ENCODE data around the gene SLC39A11.
"Not testable (repeated sequence)": the region's sequence is repeated elsewhere in the genome, so short reads cannot be mapped to it uniquely, and the experiment has no call there.

The SLC39A11 gene

DNA sequence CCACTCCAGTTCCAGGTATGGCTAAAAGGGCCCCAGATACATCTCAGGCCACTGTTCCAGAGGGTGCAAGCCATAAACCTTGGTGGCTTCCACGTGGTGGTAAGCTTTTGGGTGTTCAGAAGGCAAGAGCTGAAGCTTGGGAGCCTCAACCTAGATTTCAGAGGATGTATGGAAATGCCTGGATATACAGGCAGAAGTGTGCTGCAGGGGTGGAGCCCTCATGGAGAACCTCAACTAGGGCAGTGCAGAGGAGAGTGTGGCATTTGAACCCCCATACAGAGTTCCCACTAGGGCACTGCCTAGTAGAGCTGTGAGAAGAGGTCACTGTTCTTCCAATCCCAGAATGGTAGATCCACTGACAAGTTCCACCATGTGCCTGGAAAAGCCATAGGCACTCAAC, 267.3 kb downstream of the SLC39A11 start:
- H2AFZ ChIP-seq (ENCODE audit: low read depth, low read length) = no peak overlapping the region
- no peak overlapping the region for H3K27ac ChIP-seq (ENCODE audit: low read length)
- peaks cover 16% of the 10 kb centered on the region for H3K4me1 ChIP-seq (ENCODE audit: low read length)
- H3K36me3 ChIP-seq (replicated peaks; ENCODE audit: low read depth, low read length) = peaks cover 20% of the 10 kb centered on the region
- H3K27me3 ChIP-seq (ENCODE audit: low read depth, low read length) = no peaks in the 10 kb centered on the region
- no peak overlapping the region for H3K9ac ChIP-seq (ENCODE audit: low read length)
- no peak overlapping the region for H3K4me2 ChIP-seq (ENCODE audit: low read length)
- H4K20me1 ChIP-seq (ENCODE audit: insufficient read depth, low read length) = peaks cover 2% of the 10 kb centered on the region; the same call in 1 of the 2 replicates
- no peak for TF ChIP-seq EZH2phosphoT487 (IDR thresholded peaks at IDR 0.05; ENCODE audit: low read depth)
- TF ChIP-seq, protein P1, sequence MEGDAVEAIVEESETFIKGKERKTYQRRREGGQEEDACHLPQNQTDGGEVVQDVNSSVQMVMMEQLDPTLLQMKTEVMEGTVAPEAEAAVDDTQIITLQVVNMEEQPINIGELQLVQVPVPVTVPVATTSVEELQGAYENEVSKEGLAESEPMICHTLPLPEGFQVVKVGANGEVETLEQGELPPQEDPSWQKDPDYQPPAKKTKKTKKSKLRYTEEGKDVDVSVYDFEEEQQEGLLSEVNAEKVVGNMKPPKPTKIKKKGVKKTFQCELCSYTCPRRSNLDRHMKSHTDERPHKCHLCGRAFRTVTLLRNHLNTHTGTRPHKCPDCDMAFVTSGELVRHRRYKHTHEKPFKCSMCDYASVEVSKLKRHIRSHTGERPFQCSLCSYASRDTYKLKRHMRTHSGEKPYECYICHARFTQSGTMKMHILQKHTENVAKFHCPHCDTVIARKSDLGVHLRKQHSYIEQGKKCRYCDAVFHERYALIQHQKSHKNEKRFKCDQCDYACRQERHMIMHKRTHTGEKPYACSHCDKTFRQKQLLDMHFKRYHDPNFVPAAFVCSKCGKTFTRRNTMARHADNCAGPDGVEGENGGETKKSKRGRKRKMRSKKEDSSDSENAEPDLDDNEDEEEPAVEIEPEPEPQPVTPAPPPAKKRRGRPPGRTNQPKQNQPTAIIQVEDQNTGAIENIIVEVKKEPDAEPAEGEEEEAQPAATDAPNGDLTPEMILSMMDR (IDR thresholded peaks at IDR 0.05; ENCODE audit: low read depth, low read length) = no peak
- no peak overlapping the region for H3K4me3 ChIP-seq (ENCODE audit: low read length)
- H3K9me3 ChIP-seq (ENCODE audit: insufficient read depth, low read length) = peaks cover 17% of the 10 kb centered on the region
- no peaks in the 10 kb centered on the region for H3K79me2 ChIP-seq (ENCODE audit: low read length)

GRCh38 chr17:72824267-72824666, 268.2 kb downstream of the SLC39A11 start:
- not testable (repeated sequence) for H3K9ac ChIP-seq (ENCODE audit: low read length); H3K27ac ChIP-seq (ENCODE audit: low read length); H3K4me3 ChIP-seq (ENCODE audit: low read length); H3K79me2 ChIP-seq (ENCODE audit: low read length); H3K4me1 ChIP-seq (ENCODE audit: low read length); H2AFZ ChIP-seq (ENCODE audit: low read depth, low read length); H3K4me2 ChIP-seq (ENCODE audit: low read length); H3K27me3 ChIP-seq (ENCODE audit: low read depth, low read length); H4K20me1 ChIP-seq (ENCODE audit: insufficient read depth, low read length)
- Histone ChIP-seq H3K9me3 (ENCODE audit: insufficient read depth, low read length) (peaks cover 17% of the 10 kb centered on the region), H3K36me3 (replicated peaks; ENCODE audit: low read depth, low read length) (peaks cover 20% of the 10 kb centered on the region)

GRCh38 chr17:72822358-72823023, 270.0 kb downstream of the SLC39A11 start:
- H4K20me1 ChIP-seq (ENCODE audit: insufficient read depth, low read length) = no peaks in the 10 kb centered on the region
- peaks cover 17% of the 10 kb centered on the region for H3K9me3 ChIP-seq (ENCODE audit: insufficient read depth, low read length)
- no peak overlapping the region for H3K27ac ChIP-seq (ENCODE audit: low read length)
- no peak overlapping the region for H3K4me2 ChIP-seq (ENCODE audit: low read length)
- no peak overlapping the region for H3K4me3 ChIP-seq (ENCODE audit: low read length)
- no peak for TF ChIP-seq EZH2phosphoT487 (IDR thresholded peaks at IDR 0.05; ENCODE audit: low read depth)
- TF ChIP-seq, protein P1 (IDR thresholded peaks at IDR 0.05; ENCODE audit: low read depth, low read length) = no peak
- H3K9ac ChIP-seq (ENCODE audit: low read length) = no peak overlapping the region
- H3K79me2 ChIP-seq (ENCODE audit: low read length) = no peaks in the 10 kb centered on the region
- no peaks in the 10 kb centered on the region for H3K27me3 ChIP-seq (ENCODE audit: low read depth, low read length)
- no peak overlapping the region for H2AFZ ChIP-seq (ENCODE audit: low read depth, low read length)
- peaks cover 17% of the 10 kb centered on the region for H3K36me3 ChIP-seq (replicated peaks; ENCODE audit: low read depth, low read length)
- H3K4me1 ChIP-seq (ENCODE audit: low read length) = peaks cover 8% of the 10 kb centered on the region; the same call in 1 of the 2 replicates

GRCh38 chr17:72816406-72816805, 276.1 kb downstream of the SLC39A11 start:
- H2AFZ ChIP-seq (ENCODE audit: low read depth, low read length) = no peak overlapping the region
- no peak overlapping the region for H3K4me2 ChIP-seq (ENCODE audit: low read length)
- H3K36me3 ChIP-seq (replicated peaks; ENCODE audit: low read depth, low read length) = peaks cover 3% of the 10 kb centered on the region
- no peaks in the 10 kb centered on the region for H3K79me2 ChIP-seq (ENCODE audit: low read length)
- H3K9ac ChIP-seq (ENCODE audit: low read length) = no peak overlapping the region
- H3K4me1 ChIP-seq (ENCODE audit: low read length) = no peaks in the 10 kb centered on the region
- no peaks in the 10 kb centered on the region for H3K27me3 ChIP-seq (ENCODE audit: low read depth, low read length)
- no peaks in the 10 kb centered on the region for H3K9me3 ChIP-seq (ENCODE audit: insufficient read depth, low read length)
- H3K4me3 ChIP-seq (ENCODE audit: low read length) = no peak overlapping the region
- no peak overlapping the region for H3K27ac ChIP-seq (ENCODE audit: low read length)
- H4K20me1 ChIP-seq (ENCODE audit: insufficient read depth, low read length) = no peaks in the 10 kb centered on the region
- TF ChIP-seq, protein P1 (IDR thresholded peaks at IDR 0.05; ENCODE audit: low read depth, low read length) = no peak
- TF ChIP-seq EZH2phosphoT487 (IDR thresholded peaks at IDR 0.05; ENCODE audit: low read depth) = no peak

Data from OCI-LY3 (cell line).